ENCODE data around the gene C19orf38. TPM values are rescaled to one million over a fixed set of nuclear protein-coding genes. Genes with fewer than 3 reads are reported as not detected.
A peak's percentile ranks its signal among the peaks of the same experiment; 100 is the strongest.

Gene C19orf38
- total RNA-seq, 1 experiment from 2014 or later = 0.07 TPM

DNA sequence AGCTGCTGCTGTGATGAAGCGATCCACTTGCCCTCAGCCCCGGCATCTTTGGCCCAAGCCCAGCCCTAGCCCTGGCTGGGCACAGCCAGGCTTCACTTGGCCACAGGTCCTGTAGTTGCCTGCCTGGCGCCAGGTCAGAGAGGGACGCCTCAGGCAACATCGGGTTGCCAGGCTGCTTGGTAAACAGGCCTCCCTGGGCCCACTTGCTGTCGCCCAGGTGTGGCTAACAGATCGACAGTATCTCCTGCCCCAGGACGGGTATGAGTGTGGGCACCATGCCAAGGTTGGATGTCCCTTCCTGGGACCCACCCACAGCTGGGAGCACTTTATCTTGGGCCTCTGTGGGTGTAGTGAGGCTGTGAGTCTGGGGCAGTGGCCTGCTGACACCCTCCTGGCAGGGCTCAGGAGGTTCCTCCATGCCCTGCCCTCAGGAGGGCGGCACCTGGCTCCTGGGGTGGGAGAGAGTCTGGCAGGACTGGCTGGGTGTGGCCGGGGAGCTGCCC is 51.0 kb downstream of the C19orf38 start:
- peak; percentile 95 for DNase-seq
- Histone ChIP-seq H3K27ac (ENCODE audit: low read length) (peak overlapping the region; percentile 73), H2AFZ (ENCODE audit: low read length) (peak overlapping the region; percentile 45), H3K4me3 (ENCODE audit: low read length) (peak overlapping the region; percentile 35; the same call in 1 of the 2 replicates), H3K9me2 (replicated peaks; ENCODE audit: low read length) (no peaks in the 10 kb centered on the region), H3K4me1 (ENCODE audit: insufficient read depth, low read length) (peaks cover 36% of the 10 kb centered on the region), H3K9ac (ENCODE audit: low read length) (0 out of 2 replicates have a peak overlapping the region, but pooled peaks have one; percentile 21), H4K20me1 (ENCODE audit: low read length) (peaks cover 19% of the 10 kb centered on the region; the same call in 1 of the 2 replicates), H3K9me3 (ENCODE audit: low read length) (no peaks in the 10 kb centered on the region), H3K36me3 (ENCODE audit: low read depth, low read length) (no peaks in the 10 kb centered on the region), H3F3A (ENCODE audit: low read length, unreplicated experiment) (peaks cover 11% of the 10 kb centered on the region), H3K79me2 (ENCODE audit: low read length) (peaks cover 64% of the 10 kb centered on the region), H3K4me2 (ENCODE audit: low read length) (peak overlapping the region; percentile 79), H3K27me3 (ENCODE audit: low read length) (no peaks in the 10 kb centered on the region)
- TF ChIP-seq EZH2phosphoT487 (IDR thresholded peaks at IDR 0.05; ENCODE audit: borderline replicate concordance, low read length) (no peak), EZH2 (IDR thresholded peaks at IDR 0.05; ENCODE audit: low read length, unreplicated experiment) (no peak), CTCF (conservative IDR thresholded peaks at IDR 0.05; ENCODE audit: low read depth, low read length) (no peak)
- POLR2A ChIA-PET (ENCODE audit: unreplicated experiment) = interaction anchor here (0.7 kb wide), 1 partner anchor 190 kb away, joined by 3 read pairs; the partner anchor contains the start of gene LDLR
- intact Hi-C loops (cut with micrococcal nuclease) = no loop called here
- no TSS peak for BruUV-seq (replicated peaks)
- peak; percentile 75 for ATAC-seq
- CTCF ChIA-PET = interaction anchor here (0.7 to 1.2 kb wide), 2 partner anchors 27 to 38 kb away, joined by 8 to 16 read pairs; no protein-coding TSS in a partner anchor

DNA sequence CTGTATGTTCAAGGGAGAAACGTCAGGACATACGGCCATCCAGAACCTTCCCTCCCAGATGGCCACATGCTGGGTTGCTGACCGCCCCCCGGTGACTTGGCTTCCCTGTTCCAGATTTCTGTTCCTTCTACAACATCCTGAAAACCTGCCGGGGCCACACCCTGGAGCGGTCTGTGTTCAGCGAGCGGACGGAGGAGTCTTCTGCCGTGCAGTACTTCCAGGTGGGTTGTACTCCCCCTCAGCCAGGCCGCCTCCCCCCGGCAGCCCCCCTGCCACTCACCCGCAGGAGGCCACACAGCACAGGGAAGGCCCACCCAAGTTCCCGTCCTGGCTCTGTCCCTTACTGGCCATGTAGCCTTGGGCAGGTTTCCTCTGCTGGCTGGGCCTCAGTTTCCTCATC is 59.7 kb downstream of the C19orf38 start:
- peaks cover 11% of the 10 kb centered on the region; the same call in 1 of the 2 replicates for H3K79me2 ChIP-seq (ENCODE audit: low read length)
- H3K27me3 ChIP-seq (ENCODE audit: low read length) = no peaks in the 10 kb centered on the region
- CTCF ChIA-PET = no interaction called here
- H3K36me3 ChIP-seq (ENCODE audit: low read depth, low read length) = peaks cover 21% of the 10 kb centered on the region
- H4K20me1 ChIP-seq (ENCODE audit: low read length) = no peaks in the 10 kb centered on the region
- TF ChIP-seq CTCF (conservative IDR thresholded peaks at IDR 0.05; ENCODE audit: low read depth, low read length) (no peak), EZH2phosphoT487 (IDR thresholded peaks at IDR 0.05; ENCODE audit: borderline replicate concordance, low read length) (no peak), EZH2 (IDR thresholded peaks at IDR 0.05; ENCODE audit: low read length, unreplicated experiment) (no peak)
- DNase-seq = no peak
- no peak overlapping the region for H2AFZ ChIP-seq (ENCODE audit: low read length)
- H3K9me3 ChIP-seq (ENCODE audit: low read length) = no peaks in the 10 kb centered on the region
- H3K9me2 ChIP-seq (replicated peaks; ENCODE audit: low read length) = no peaks in the 10 kb centered on the region
- no peak overlapping the region for H3K27ac ChIP-seq (ENCODE audit: low read length)
- H3K4me3 ChIP-seq (ENCODE audit: low read length) = no peak overlapping the region
- H3F3A ChIP-seq (ENCODE audit: low read length, unreplicated experiment) = no peaks in the 10 kb centered on the region
- intact Hi-C loops (cut with micrococcal nuclease) = no loop called here
- H3K9ac ChIP-seq (ENCODE audit: low read length) = no peak overlapping the region
- ATAC-seq = no peak
- no peak overlapping the region for H3K4me2 ChIP-seq (ENCODE audit: low read length)
- no peaks in the 10 kb centered on the region for H3K4me1 ChIP-seq (ENCODE audit: insufficient read depth, low read length)
- no TSS peak for BruUV-seq (replicated peaks)
- POLR2A ChIA-PET (ENCODE audit: unreplicated experiment) = no interaction called here

- intact Hi-C loops (cut with micrococcal nuclease) = no loop called here
- H3K9me3 ChIP-seq (ENCODE audit: low read length) = no peaks in the 10 kb centered on the region
- no peaks in the 10 kb centered on the region for H3F3A ChIP-seq (ENCODE audit: low read length, unreplicated experiment)
- ChIA-PET POLR2A (ENCODE audit: unreplicated experiment) (no interaction called here), CTCF (no interaction called here)
- H4K20me1 ChIP-seq (ENCODE audit: low read length) = no peaks in the 10 kb centered on the region
- 0 out of 2 replicates have a peak, but pooled peaks cover 6% of the 10 kb centered on the region for H3K79me2 ChIP-seq (ENCODE audit: low read length)
- ATAC-seq (no peak), DNase-seq (no peak)
- H3K9me2 ChIP-seq (replicated peaks; ENCODE audit: low read length) = no peaks in the 10 kb centered on the region
- no peak overlapping the region for H3K4me2 ChIP-seq (ENCODE audit: low read length)
- H3K4me1 ChIP-seq (ENCODE audit: insufficient read depth, low read length) = no peaks in the 10 kb centered on the region
- no peaks in the 10 kb centered on the region for H3K27me3 ChIP-seq (ENCODE audit: low read length)
- peaks cover 21% of the 10 kb centered on the region for H3K36me3 ChIP-seq (ENCODE audit: low read depth, low read length)
- no peak overlapping the region for H3K27ac ChIP-seq (ENCODE audit: low read length)
- H3K4me3 ChIP-seq (ENCODE audit: low read length) = no peak overlapping the region
- no peak overlapping the region for H3K9ac ChIP-seq (ENCODE audit: low read length)
- H2AFZ ChIP-seq (ENCODE audit: low read length) = no peak overlapping the region
- TSS peak; percentile 23 for BruUV-seq (replicated peaks)
- TF ChIP-seq EZH2phosphoT487 (IDR thresholded peaks at IDR 0.05; ENCODE audit: borderline replicate concordance, low read length) (no peak), EZH2 (IDR thresholded peaks at IDR 0.05; ENCODE audit: low read length, unreplicated experiment) (no peak), CTCF (conservative IDR thresholded peaks at IDR 0.05; ENCODE audit: low read depth, low read length) (no peak)
These were observed 60.3 kb downstream of the C19orf38 start for GRCh38 chr19:10908380-10908960.
